Gastrocnemius medialis (tissue), 4 donors: Measurements from ENCODE around the gene GDF10.

Experiments
- POLR2A ChIP-seq, 2 donors: fragments of 450-650 bp; IDR thresholded peaks; one replicate each; pipeline ENCODE4 v1.6.1; 2017; ENCODE audit warnings: antibody characterized with exemption in 2 of 2, mild to moderate bottlenecking in 2 of 2, moderate library complexity in 2 of 2
- TF ChIP-seq, protein P1 (sequence below), 5 experiments: fragments of 450-650 bp in 3 of 5; fragments of 200-600 bp in 2 of 5; sonication (generic) in 2 of 5; IDR thresholded peaks in 4 of 5; conservative IDR thresholded peaks in 1 of 5; 1 replicate in 4 of 5; 2 replicates in 1 of 5; pipeline ENCODE4 v1.5.1; 2016 to 2019; ENCODE audit warnings: antibody characterized with exemption in 5 of 5, mild to moderate bottlenecking in 3 of 5, moderate library complexity in 3 of 5

DNA sequence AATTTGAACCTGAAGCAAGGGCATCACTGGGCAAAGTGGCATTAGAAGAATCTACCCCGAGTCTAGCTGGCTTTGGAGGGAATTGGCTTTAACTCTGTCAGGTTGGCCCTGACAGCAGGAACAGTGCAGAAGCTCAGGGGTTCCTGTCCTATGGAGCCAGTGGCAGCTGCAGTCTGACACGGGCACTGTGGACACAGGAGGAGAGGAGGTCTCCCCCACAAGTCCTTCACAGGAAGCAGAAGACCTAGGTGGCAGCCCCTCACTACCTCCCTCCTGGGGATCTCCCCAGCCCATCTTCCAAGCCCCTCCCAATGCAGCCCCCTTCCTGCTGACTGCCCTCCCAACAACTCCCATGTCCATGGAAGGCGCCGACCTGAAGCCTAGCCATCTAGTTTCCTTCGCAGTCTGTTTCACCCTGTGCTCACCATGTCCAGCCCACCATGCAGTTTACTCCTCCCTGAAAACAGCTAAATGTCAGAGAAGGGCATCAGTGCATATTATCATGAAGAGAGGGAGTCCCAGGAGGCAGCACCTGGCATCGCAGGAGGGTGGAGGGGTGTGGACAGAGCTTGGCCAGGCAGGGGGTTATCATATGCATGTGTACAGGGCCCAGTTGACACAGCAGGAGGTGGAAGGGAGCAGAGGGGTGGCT is 17.9 kb upstream of the GDF10 start:
- no peak for TF ChIP-seq POLR2A (IDR thresholded peaks at IDR 0.05)
- TF ChIP-seq, protein P1, sequence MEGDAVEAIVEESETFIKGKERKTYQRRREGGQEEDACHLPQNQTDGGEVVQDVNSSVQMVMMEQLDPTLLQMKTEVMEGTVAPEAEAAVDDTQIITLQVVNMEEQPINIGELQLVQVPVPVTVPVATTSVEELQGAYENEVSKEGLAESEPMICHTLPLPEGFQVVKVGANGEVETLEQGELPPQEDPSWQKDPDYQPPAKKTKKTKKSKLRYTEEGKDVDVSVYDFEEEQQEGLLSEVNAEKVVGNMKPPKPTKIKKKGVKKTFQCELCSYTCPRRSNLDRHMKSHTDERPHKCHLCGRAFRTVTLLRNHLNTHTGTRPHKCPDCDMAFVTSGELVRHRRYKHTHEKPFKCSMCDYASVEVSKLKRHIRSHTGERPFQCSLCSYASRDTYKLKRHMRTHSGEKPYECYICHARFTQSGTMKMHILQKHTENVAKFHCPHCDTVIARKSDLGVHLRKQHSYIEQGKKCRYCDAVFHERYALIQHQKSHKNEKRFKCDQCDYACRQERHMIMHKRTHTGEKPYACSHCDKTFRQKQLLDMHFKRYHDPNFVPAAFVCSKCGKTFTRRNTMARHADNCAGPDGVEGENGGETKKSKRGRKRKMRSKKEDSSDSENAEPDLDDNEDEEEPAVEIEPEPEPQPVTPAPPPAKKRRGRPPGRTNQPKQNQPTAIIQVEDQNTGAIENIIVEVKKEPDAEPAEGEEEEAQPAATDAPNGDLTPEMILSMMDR (IDR thresholded peaks at IDR 0.05 in 4 of 5, conservative IDR thresholded peaks at IDR 0.05 in 1 of 5) = no peak
